Measurements from ENCODE around the gene SMURF1.

Gene SMURF1

DNA sequence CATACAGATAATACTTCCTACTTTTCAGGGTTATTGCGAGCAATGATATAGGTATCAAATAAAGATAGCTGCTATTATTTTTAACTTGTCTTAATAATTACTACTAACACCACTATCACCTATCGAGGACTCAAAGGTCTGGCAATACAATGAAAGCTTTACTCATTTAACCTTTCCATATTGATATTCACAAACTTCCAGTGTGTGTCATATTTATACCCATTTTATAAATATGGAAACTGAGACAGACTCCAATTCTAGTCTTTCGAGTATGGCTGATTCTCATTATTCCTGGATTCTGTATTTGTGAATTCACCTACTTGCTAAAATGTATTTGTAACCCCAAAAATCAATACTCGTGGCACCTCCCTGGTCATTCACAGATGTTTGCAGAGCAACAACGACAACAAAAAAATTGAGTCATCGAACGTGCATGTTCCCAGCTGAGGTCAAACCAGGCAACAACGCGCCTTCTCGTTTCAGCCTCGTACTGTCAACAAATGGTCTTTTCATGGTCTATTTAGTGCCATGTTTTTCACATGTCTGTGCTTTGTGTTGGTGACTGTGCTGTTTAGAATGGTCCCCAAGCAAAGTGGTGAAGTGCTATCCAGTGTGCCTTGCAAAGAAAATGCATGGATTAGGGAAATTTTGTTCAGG is 51.7 kb downstream of the SMURF1 start:
- Mint-ChIP-seq H3K36me3 (ENCODE audit: low read depth) (peaks cover 29% of the 10 kb centered on the region), H3K4me3 (no peak overlapping the region), H3K9me3 (peaks cover 17% of the 10 kb centered on the region), H3K27me3 (ENCODE audit: low read depth, poor library complexity) (no peaks in the 10 kb centered on the region), H3K4me1 (peaks cover 30% of the 10 kb centered on the region), H3K27ac (peak overlapping the region; percentile 59)
- TF ChIP-seq, protein P1, sequence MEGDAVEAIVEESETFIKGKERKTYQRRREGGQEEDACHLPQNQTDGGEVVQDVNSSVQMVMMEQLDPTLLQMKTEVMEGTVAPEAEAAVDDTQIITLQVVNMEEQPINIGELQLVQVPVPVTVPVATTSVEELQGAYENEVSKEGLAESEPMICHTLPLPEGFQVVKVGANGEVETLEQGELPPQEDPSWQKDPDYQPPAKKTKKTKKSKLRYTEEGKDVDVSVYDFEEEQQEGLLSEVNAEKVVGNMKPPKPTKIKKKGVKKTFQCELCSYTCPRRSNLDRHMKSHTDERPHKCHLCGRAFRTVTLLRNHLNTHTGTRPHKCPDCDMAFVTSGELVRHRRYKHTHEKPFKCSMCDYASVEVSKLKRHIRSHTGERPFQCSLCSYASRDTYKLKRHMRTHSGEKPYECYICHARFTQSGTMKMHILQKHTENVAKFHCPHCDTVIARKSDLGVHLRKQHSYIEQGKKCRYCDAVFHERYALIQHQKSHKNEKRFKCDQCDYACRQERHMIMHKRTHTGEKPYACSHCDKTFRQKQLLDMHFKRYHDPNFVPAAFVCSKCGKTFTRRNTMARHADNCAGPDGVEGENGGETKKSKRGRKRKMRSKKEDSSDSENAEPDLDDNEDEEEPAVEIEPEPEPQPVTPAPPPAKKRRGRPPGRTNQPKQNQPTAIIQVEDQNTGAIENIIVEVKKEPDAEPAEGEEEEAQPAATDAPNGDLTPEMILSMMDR (IDR thresholded peaks at IDR 0.05): no peak
- no peak for DNase-seq

DNA sequence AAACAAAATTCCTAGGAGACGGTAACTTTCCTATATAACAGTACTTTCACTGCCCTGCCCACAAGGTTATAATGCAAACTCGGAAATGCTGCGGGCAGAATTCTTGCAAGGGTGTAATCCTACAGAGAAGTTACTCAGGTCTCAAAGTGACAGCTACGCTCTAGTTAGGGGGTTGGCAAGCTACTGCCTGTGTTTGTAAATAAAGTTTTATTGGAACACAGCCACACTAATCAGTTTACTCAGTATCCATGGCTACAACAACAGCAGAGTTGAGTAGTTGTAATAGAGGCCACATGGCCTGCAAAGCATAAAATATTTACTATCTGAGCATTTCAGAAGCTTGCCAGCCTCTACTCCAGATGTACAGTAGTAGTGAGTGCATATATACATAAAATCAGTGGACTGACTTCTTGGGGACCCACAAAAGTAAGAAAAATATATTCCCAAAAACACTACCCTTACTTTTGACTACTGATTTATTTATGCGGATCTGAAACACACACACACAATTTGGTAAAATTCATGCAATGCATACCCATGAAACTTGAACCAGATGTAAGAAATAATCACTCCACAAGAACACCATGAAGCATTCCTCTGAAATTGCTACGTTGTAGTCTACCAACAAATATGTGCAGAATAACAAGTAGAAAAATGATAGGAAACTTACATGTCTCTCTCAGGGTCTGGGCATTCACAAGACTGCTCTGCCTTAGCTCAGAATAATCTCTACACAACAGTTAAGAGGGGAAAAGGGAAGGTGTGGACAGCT is 53.0 kb downstream of the SMURF1 start:
- no peaks in the 10 kb centered on the region for H3K27me3 Mint-ChIP-seq (ENCODE audit: low read depth, poor library complexity)
- H3K4me3 Mint-ChIP-seq: no peak overlapping the region
- peak overlapping the region; percentile 20 for H3K27ac Mint-ChIP-seq
- peaks cover 16% of the 10 kb centered on the region for H3K9me3 Mint-ChIP-seq
- TF ChIP-seq, protein P1 (IDR thresholded peaks at IDR 0.05): no peak
- peaks cover 30% of the 10 kb centered on the region for H3K4me1 Mint-ChIP-seq
- peaks cover 30% of the 10 kb centered on the region for H3K36me3 Mint-ChIP-seq (ENCODE audit: low read depth)
- DNase-seq: no peak

DNA sequence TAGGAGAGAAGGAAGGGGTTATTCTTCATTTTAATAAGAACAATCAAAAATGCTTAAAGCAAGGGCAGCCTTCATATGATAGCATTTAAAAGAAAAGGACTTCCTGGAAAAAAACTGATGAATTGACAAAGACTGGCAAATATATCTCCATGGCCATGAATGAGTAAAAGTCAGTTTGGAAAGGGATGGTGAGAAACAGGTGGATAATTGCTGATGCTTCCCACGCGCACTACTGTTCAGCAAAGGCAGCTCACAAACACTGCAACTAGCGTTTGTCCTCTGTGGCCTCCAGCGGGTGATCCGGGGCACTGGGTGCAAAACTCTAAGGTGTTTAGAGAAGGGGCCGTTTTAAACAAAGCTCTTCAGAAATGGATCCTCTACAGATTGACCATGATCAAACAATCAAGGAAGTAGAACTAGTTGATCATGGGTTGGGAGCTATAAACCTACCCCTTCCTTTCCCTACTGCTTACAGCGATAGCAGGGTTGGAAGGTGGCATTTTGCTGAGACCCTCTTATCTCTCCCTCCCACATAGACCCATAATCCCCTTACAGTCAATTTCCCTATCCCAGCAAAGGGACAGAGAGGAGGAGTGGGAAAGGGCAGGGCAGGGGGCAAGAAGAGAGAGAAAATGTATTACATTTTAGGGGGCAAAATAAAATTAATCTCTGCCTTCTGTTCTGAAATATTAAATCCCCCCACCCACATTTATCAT is 53.8 kb downstream of the SMURF1 start:
- peaks cover 30% of the 10 kb centered on the region for H3K4me1 Mint-ChIP-seq
- peaks cover 36% of the 10 kb centered on the region for H3K36me3 Mint-ChIP-seq (ENCODE audit: low read depth)
- no peaks in the 10 kb centered on the region for H3K27me3 Mint-ChIP-seq (ENCODE audit: low read depth, poor library complexity)
- H3K4me3 Mint-ChIP-seq: no peak overlapping the region
- DNase-seq: no peak
- H3K27ac Mint-ChIP-seq: peak overlapping the region; percentile 72
- TF ChIP-seq, protein P1 (IDR thresholded peaks at IDR 0.05): no peak
- peaks cover 23% of the 10 kb centered on the region for H3K9me3 Mint-ChIP-seq

DNA sequence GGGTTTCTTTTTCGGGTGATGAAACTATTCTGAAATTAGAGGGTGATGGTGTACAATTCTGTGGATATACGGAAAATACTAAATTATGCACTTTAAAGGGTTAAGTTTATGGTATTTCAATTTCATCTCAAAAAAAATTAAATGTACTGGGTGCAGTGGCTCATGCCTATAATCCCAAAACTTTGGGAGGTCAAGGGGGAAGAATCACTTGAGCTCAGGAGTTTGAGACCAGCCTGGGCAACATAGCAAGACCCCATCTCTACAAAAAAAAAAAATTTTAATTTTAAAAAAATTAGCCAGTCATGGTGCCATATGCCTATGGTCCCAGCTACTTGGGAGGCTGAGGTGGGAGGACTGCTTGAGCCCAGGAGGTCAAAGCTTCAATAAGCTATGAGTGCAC is 57.0 kb downstream of the SMURF1 start:
- peaks cover 4% of the 10 kb centered on the region for H3K27me3 Mint-ChIP-seq (ENCODE audit: low read depth, poor library complexity)
- no peak overlapping the region for H3K27ac Mint-ChIP-seq
- DNase-seq: no peak
- peaks cover 23% of the 10 kb centered on the region for H3K9me3 Mint-ChIP-seq
- TF ChIP-seq, protein P1 (IDR thresholded peaks at IDR 0.05): no peak
- no peak overlapping the region for H3K4me3 Mint-ChIP-seq
- peaks cover 52% of the 10 kb centered on the region for H3K36me3 Mint-ChIP-seq (ENCODE audit: low read depth)
- H3K4me1 Mint-ChIP-seq: peaks cover 17% of the 10 kb centered on the region

DNA sequence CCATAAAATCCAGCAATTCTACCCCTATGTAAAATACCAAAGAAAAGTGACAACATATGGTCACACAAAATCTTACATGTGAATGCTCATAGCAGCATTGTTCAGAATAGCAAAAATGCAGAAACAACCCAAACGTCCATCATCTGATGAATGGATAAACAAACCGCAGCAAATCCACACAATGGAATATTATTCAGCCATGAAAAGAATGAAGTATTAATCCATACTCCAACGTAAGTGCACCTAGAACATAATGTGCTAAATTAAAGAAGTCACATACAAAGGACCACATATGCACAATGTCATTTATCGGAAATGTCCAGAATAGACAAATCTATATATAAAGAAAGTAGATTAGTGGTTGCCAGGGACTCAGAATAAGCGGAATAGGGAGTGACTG is 57.4 kb downstream of the SMURF1 start:
- Mint-ChIP-seq H3K27ac (no peak overlapping the region), H3K4me1 (peaks cover 17% of the 10 kb centered on the region)

More for the DNA sequence above, 57.4 kb downstream of the SMURF1 start:
- Mint-ChIP-seq H3K4me3 (no peak overlapping the region), H3K27me3 (ENCODE audit: low read depth, poor library complexity) (peaks cover 4% of the 10 kb centered on the region), H3K36me3 (ENCODE audit: low read depth) (peaks cover 52% of the 10 kb centered on the region), H3K9me3 (peaks cover 23% of the 10 kb centered on the region)
- TF ChIP-seq, protein P1 (IDR thresholded peaks at IDR 0.05): no peak
- no peak for DNase-seq
